Measurements from ENCODE around the gene VPS16.

DNA sequence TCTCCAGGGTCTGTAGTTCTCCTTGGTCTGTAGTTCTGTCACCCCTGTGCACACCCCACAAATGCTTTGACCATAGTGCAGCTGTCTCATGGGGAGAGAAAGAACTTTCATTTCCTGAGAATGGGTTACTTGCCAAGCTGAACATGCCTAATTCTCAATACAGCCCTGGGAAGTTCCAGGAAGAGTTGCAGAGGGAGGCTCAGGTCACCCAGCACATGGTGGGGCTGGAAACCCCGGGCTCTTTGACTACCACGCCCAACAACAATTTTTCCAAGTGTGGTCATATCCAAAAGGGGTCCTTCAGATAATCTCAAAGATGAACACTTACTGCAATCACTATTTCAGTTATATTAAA is 30.5 kb downstream of the VPS16 start:
- TF ChIP-seq EZH2 (IDR thresholded peaks at IDR 0.05; ENCODE audit: insufficient read depth, poor library complexity, severe bottlenecking) (no peak), EZH2phosphoT487 (IDR thresholded peaks at IDR 0.05; ENCODE audit: insufficient read depth, low read depth) (no peak)
